ENCODE data around the gene SMIM22. TPM values are rescaled to one million over a fixed set of nuclear protein-coding genes. Genes with fewer than 3 reads are reported as not detected.

SMIM22 gene
- total and polyA plus RNA-seq, 2 donors (not counting 3 experiments of a cell fraction or from before 2014, with no cell fraction given): not detected

GRCh38 chr16:4771646-4772045, 23.5 kb upstream of the SMIM22 start:
- POLR2A ChIA-PET: no interaction called here
- DNase-seq (ENCODE audit: low read depth, low spot score) (no peak), FAIRE-seq (no peak)
- Histone ChIP-seq H3K9ac (replicated peaks; ENCODE audit: extremely low read depth, insufficient read depth, low read length) (no peak overlapping the region), H3K4me1 (ENCODE audit: control insufficient read depth, extremely low read depth, insufficient read depth, low read length) (peaks cover 8% of the 10 kb centered on the region), H3K36me3 (ENCODE audit: control insufficient read depth in 2 of 2, extremely low read depth in 1 of 2, insufficient read depth in 2 of 2, low read length in 2 of 2) (no peaks in the 10 kb centered on the region), H4K20me1 (replicated peaks; ENCODE audit: control insufficient read depth, extremely low read depth, insufficient read depth, low read length) (no peaks in the 10 kb centered on the region), H3K9me3 (replicated peaks; ENCODE audit: control insufficient read depth, insufficient read depth, low read length) (no peaks in the 10 kb centered on the region), H3K4me2 (ENCODE audit: insufficient read depth, low read length) (no peak overlapping the region), H3K27me3 (ENCODE audit: control insufficient read depth in 2 of 2, insufficient read depth in 2 of 2, low read length in 2 of 2) (no peaks in the 10 kb centered on the region), H3K9me1 (replicated peaks; ENCODE audit: control insufficient read depth, extremely low read depth, insufficient read depth, low read length) (no peaks in the 10 kb centered on the region), H3K27ac (ENCODE audit: insufficient read depth, low read depth, low read length) (no peak overlapping the region), H3K4me3 (replicated peaks in 1 of 3; ENCODE audit: insufficient read depth in 1 of 3, low read depth in 1 of 3, low read length in 3 of 3) (no peak overlapping the region), H3K79me2 (ENCODE audit: control insufficient read depth, insufficient read depth, low read length) (no peaks in the 10 kb centered on the region), H2AFZ (ENCODE audit: low read depth, low read length) (no peak overlapping the region)
- no peak for TF ChIP-seq JUN (IDR thresholded peaks at IDR 0.05; ENCODE audit: borderline replicate concordance, insufficient read depth, insufficient read length, low read depth)
- TF ChIP-seq POLR2A (IDR thresholded peaks at IDR 0.05; ENCODE audit: low read depth, low read length): no peak
- no peak for TF ChIP-seq POLR2AphosphoS5 (IDR thresholded peaks at IDR 0.05; ENCODE audit: insufficient read depth, low read depth, low read length)
- no peak for TF ChIP-seq EZH2 (IDR thresholded peaks at IDR 0.05; ENCODE audit: borderline replicate concordance, low read depth, low read length, severe bottlenecking)
- no peak for TF ChIP-seq GATA2 (IDR thresholded peaks at IDR 0.05; ENCODE audit: insufficient read depth, insufficient read length, low read depth, low read length)
- no peak for TF ChIP-seq FOS (IDR thresholded peaks at IDR 0.05; ENCODE audit: borderline replicate concordance, insufficient read depth, low read length)
- no peak for TF ChIP-seq MAX (IDR thresholded peaks at IDR 0.05; ENCODE audit: insufficient read depth, insufficient read length)
- TF ChIP-seq CTCF (IDR thresholded peaks at IDR 0.05; ENCODE audit: extremely low read depth in 1 of 2, insufficient read depth in 1 of 2, low read depth in 1 of 2, low read length in 2 of 2): no peak
- no peak for TF ChIP-seq MYC (IDR thresholded peaks at IDR 0.05; ENCODE audit: low read depth, low read length)
- CTCF ChIA-PET: interaction anchor here (0.7 kb wide), 1 partner anchor 271 kb away, joined by 3 read pairs; no protein-coding TSS in a partner anchor
- dilution Hi-C loops (cut with MboI; ENCODE audit: extremely low pct_ligation_motif_present, low sequenced_read_pairs) (no loop called here), intact Hi-C loops (cut with micrococcal nuclease) (no loop called here)
- no TSS peak for BruUV-seq (replicated peaks)

All from endothelial cell of umbilical vein (primary cell).